Body of pancreas (tissue), 4 donors: ENCODE measurements around the gene GP9.

Source experiments
- CTCF ChIP-seq, 7 experiments: fragments of 450-650 bp in 4 of 7; fragments of 200-600 bp in 3 of 7; sonication (generic) in 3 of 7; IDR thresholded peaks; one replicate each; pipeline ENCODE4 v1.5.1; 2016 to 2019; ENCODE audit warnings: antibody characterized with exemption in 7 of 7
- POLR2A ChIP-seq, 3 donors: fragments of 450-650 bp; IDR thresholded peaks; one replicate each; pipeline ENCODE4 v1.6.1; 2016; ENCODE audit warnings: antibody characterized with exemption in 3 of 3, mild to moderate bottlenecking in 2 of 3

DNA sequence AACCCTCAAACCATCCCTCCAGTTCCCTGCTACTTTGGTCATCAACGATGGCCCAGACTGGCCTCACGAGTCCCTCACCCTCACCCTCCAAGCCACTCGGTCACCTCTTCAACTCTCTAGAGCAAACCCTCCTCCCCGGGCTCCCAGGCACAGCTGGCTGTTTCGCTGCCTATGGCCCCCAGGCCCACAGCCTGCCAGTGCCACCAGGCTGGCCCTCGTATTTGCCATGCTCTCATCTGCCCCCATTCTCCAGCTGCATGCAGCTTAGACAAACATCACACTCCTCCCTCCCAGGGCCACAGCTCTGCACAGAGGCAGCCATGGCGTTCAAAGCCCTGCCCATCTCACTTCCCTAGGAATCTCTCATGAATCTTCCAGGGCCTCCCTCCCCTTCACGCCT lies 47.2 kb downstream of the GP9 start:
- TF ChIP-seq CTCF (IDR thresholded peaks at IDR 0.05) (no peak), POLR2A (IDR thresholded peaks at IDR 0.05) (no peak)
